H1 (cell line): ENCODE data around the gene CYP2C9. TPM values are rescaled to one million over a fixed set of nuclear protein-coding genes. Genes with fewer than 3 reads are reported as not detected.
"Not testable (repeated sequence)": the region's sequence is repeated elsewhere in the genome, so short reads cannot be mapped to it uniquely, and the experiment has no call there.

Experiments used
- CTCF ChIA-PET: fragments of 300-600 bp; sonication (Branson Sonifier 250); formaldehyde crosslinking; loops from one replicate; lab custom pipeline; 2021; ENCODE audit not compliant: partially characterized antibody; lab: Charles Lee
- POLR2A ChIA-PET: fragments of 300-600 bp; sonication (Branson Sonifier 250); formaldehyde crosslinking; loops from one replicate; lab custom pipeline; 2021; ENCODE audit warnings: inconsistent platforms; ENCODE audit not compliant: partially characterized antibody; lab: Charles Lee
- DNase-seq, 2 experiments: peaks; one replicate each; pipeline versions ENCODE4 v3.0.0 to v3.0.0-alpha.2; 2010 to 2022; ENCODE audit warnings: low spot score in 2 of 2, low read depth in 1 of 2, mixed read lengths in 1 of 2
- FAIRE-seq: peaks from 2 replicates; lab custom pipeline; 2011; peaks lifted over from hg19 to GRCh38; lab: Jason Lieb, UNC
- H2AFZ ChIP-seq: 2 replicates; pipeline ENCODE4 v1.8.1; 2012; ENCODE audit warnings: low read length, inconsistent platforms
- H2AK5ac ChIP-seq: 2 replicates; pipeline ENCODE4 v1.6.1; 2013; ENCODE audit warnings: low read depth, low read length
- H2BK120ac ChIP-seq: replicated peaks from 2 replicates; pipeline ENCODE3; 2013; ENCODE audit warnings: low read depth, low read length, inconsistent platforms
- H2BK12ac ChIP-seq: 2 replicates; pipeline ENCODE4 v1.6.1; 2013; ENCODE audit warnings: low read depth, low read length
- H2BK15ac ChIP-seq: 2 replicates; pipeline ENCODE4 v1.6.1; 2013; ENCODE audit warnings: low read length
- H2BK20ac ChIP-seq: 2 replicates; pipeline ENCODE4 v1.6.1; 2013; ENCODE audit warnings: low read length
- H2BK5ac ChIP-seq: 2 replicates; pipeline ENCODE4 v1.6.1; 2013; ENCODE audit warnings: low read depth, low read length
- H3K14ac ChIP-seq: 2 replicates; pipeline ENCODE4 v1.6.1; 2013; ENCODE audit warnings: inconsistent platforms; ENCODE audit not compliant: insufficient read length
- H3K18ac ChIP-seq: 2 replicates; pipeline ENCODE4 v1.6.1; 2013; ENCODE audit warnings: low read length; ENCODE audit errors: extremely low read depth
- H3K23ac ChIP-seq: 2 replicates; pipeline ENCODE4 v1.6.1; 2013; ENCODE audit warnings: inconsistent platforms; ENCODE audit not compliant: insufficient read length
- H3K23me2 ChIP-seq: 2 replicates; pipeline ENCODE4 v1.6.1; 2013; ENCODE audit warnings: low read depth, low read length
- H3K27ac ChIP-seq: 2 replicates; pipeline ENCODE4 v1.6.1; 2011; ENCODE audit warnings: low read depth, low read length, inconsistent platforms
- H3K27me3 ChIP-seq, 4 experiments: replicated peaks in 1 of 4; 1 replicate in 1 of 4; 2 replicates in 3 of 4; pipeline versions ENCODE4 v1.6.1 to v1.8.1; 2011 to 2013; ENCODE audit warnings: low read length in 3 of 4, mild to moderate bottlenecking in 3 of 4, inconsistent platforms in 2 of 4, mixed read lengths in 2 of 4, moderate library complexity in 1 of 4; ENCODE audit not compliant: control insufficient read depth in 3 of 4, insufficient read depth in 3 of 4; ENCODE audit errors: extremely low read depth in 1 of 4
- H3K36me3 ChIP-seq, 4 experiments: 2 replicates each; pipeline versions ENCODE4 v1.6.1 to v1.8.1; 2011 to 2013; ENCODE audit warnings: mild to moderate bottlenecking in 4 of 4, low read length in 3 of 4, moderate library complexity in 2 of 4, control low read depth in 1 of 4, inconsistent platforms in 1 of 4; ENCODE audit not compliant: insufficient read depth in 4 of 4, control insufficient read depth in 2 of 4
- H3K4ac ChIP-seq: replicated peaks from 2 replicates; pipeline ENCODE3; 2013; ENCODE audit warnings: low read length, low read depth, mixed read lengths, inconsistent platforms; ENCODE audit not compliant: insufficient read length
- H3K4me1 ChIP-seq, 4 experiments: replicated peaks in 1 of 4; 1 replicate in 1 of 4; 2 replicates in 3 of 4; pipeline versions ENCODE4 v1.6.1 to v1.8.1; 2011 to 2013; ENCODE audit warnings: low read length in 3 of 4, inconsistent platforms in 2 of 4, mixed read lengths in 1 of 4; ENCODE audit not compliant: insufficient read depth in 4 of 4, control insufficient read depth in 3 of 4
- H3K4me2 ChIP-seq, 2 experiments: 2 replicates each; pipeline versions ENCODE4 v1.6.1 to v1.8.1; 2011 to 2013; ENCODE audit warnings: low read depth in 2 of 2, low read length in 2 of 2, control low read depth in 1 of 2, inconsistent platforms in 1 of 2, mild to moderate bottlenecking in 1 of 2; ENCODE audit not compliant: insufficient read depth in 1 of 2
- H3K4me3 ChIP-seq, 4 experiments: fragments of 200-600, 300-600 bp in 1 of 4; sonication (generic), shearing (Covaris generic), sonication (Bioruptor Twin) in 1 of 4; 2 replicates each; pipeline versions ENCODE4 v1.5.1 to v1.8.1; 2011 to 2016; ENCODE audit warnings: low read length in 4 of 4, low read depth in 3 of 4, control low read depth in 2 of 4, inconsistent platforms in 2 of 4, mild to moderate bottlenecking in 2 of 4, mixed read lengths in 1 of 4, moderate library complexity in 1 of 4; ENCODE audit not compliant: insufficient read depth in 2 of 4; ENCODE audit errors: extremely low read depth in 1 of 4
- H3K56ac ChIP-seq: replicated peaks from 2 replicates; pipeline ENCODE3; 2013; ENCODE audit warnings: low read depth, mild to moderate bottlenecking, mixed read lengths, low read length, inconsistent platforms; ENCODE audit not compliant: insufficient read length
- H3K79me1 ChIP-seq: 2 replicates; pipeline ENCODE4 v1.6.1; 2013; ENCODE audit warnings: low read depth, low read length, control low read depth
- H3K79me2 ChIP-seq, 2 experiments: 2 replicates each; pipeline versions ENCODE4 v1.6.1 to v1.8.1; 2012 to 2013; ENCODE audit warnings: low read length in 2 of 2, mild to moderate bottlenecking in 2 of 2, inconsistent platforms in 1 of 2; ENCODE audit not compliant: insufficient read depth in 2 of 2, control insufficient read depth in 1 of 2
- H3K9ac ChIP-seq, 4 experiments: replicated peaks in 1 of 4; 1 replicate in 1 of 4; 2 replicates in 3 of 4; pipeline versions ENCODE4 v1.6.1 to v1.8.1; 2011 to 2013; ENCODE audit warnings: low read depth in 3 of 4, low read length in 3 of 4, control low read depth in 2 of 4, mild to moderate bottlenecking in 2 of 4, moderate library complexity in 2 of 4, inconsistent platforms in 1 of 4; ENCODE audit errors: extremely low read depth in 1 of 4
- H3K9me3 ChIP-seq, 2 experiments: 2 replicates each; pipeline versions ENCODE4 v1.6.1 to v1.8.1; 2012 to 2013; ENCODE audit warnings: mild to moderate bottlenecking in 2 of 2, moderate library complexity in 2 of 2, control low read depth in 1 of 2, inconsistent platforms in 1 of 2, low read depth in 1 of 2, low read length in 1 of 2, mixed read lengths in 1 of 2; ENCODE audit not compliant: insufficient read depth in 2 of 2
- H4K20me1 ChIP-seq, 2 experiments: replicated peaks in 1 of 2; 2 replicates each; pipeline versions ENCODE3 to v1.8.1; 2011 to 2013; ENCODE audit warnings: inconsistent platforms in 2 of 2, low read length in 2 of 2, mild to moderate bottlenecking in 1 of 2; ENCODE audit not compliant: insufficient read depth in 2 of 2, control insufficient read depth in 1 of 2
- H4K5ac ChIP-seq: 2 replicates; pipeline ENCODE4 v1.6.1; 2013; ENCODE audit warnings: low read length, low read depth, mixed read lengths, inconsistent platforms; ENCODE audit not compliant: insufficient read length
- H4K8ac ChIP-seq: 2 replicates; pipeline ENCODE4 v1.8.0; 2013; ENCODE audit warnings: mild to moderate bottlenecking, moderate library complexity, low read length, inconsistent platforms; ENCODE audit not compliant: insufficient read depth; ENCODE audit errors: extremely low read depth
- H4K91ac ChIP-seq: replicated peaks from 2 replicates; pipeline ENCODE3; 2013; ENCODE audit warnings: low read length, mixed read lengths, inconsistent platforms; ENCODE audit not compliant: insufficient read length
- WGBS, 2 experiments: shearing (Covaris generic) in 1 of 2; methylation state at CpG; one replicate each; pipeline versions ENCODE4 v1.1.6 to v1.1.7; 2013 to 2015; ENCODE audit warnings: low lambda C conversion rate in 2 of 2, mixed read lengths in 2 of 2, inconsistent platforms in 1 of 2, low coverage in 1 of 2, missing lambda C conversion rate in 1 of 2; ENCODE audit not compliant: insufficient replicate concordance in 2 of 2, insufficient coverage in 1 of 2, insufficient read length in 1 of 2; ENCODE audit errors: extremely low coverage in 1 of 2, missing lambda C conversion rate in 1 of 2; 5-methylcytosine and 5-hydroxymethylcytosine counted together
- polyA plus RNA-seq, 7 experiments: library from polyadenylated mRNA; depleted of rRNA in 3 of 7; stranded (reverse) in 5 of 7; unstranded in 2 of 7; fragments of >200 nt in 5 of 7; fragments of 200-250 nt in 2 of 7; gene quantifications; 1 replicate in 5 of 7; 2 replicates in 1 of 7; 4 replicates in 1 of 7; pipeline versions ENCODE4 v1.2.1 to v1.2.3, GENCODE V29; 2011 to 2013; ENCODE audit warnings: missing spikeins in 2 of 7, mixed read lengths in 2 of 7
- total RNA-seq: library from RNA; stranded (reverse); fragmentation: NEBNext Ultra II Directional; extraction: Animal tissue kit (Norgen Biotek cat#: 25700); gene quantifications from 2 replicates; pipeline ENCODE4 v1.2.1, GENCODE V29; 2021

The CYP2C9 gene
- total and polyA plus RNA-seq, 2 of the 8 experiments (the other 6 are each of a cell fraction or from before 2014, with no cell fraction given) = 0.03 TPM; not detected in 1

- FAIRE-seq, H3K27me3 ChIP-seq, H3K36me3 ChIP-seq, H4K8ac ChIP-seq, H2BK15ac ChIP-seq, POLR2A ChIA-PET, H3K79me2 ChIP-seq, H2BK5ac ChIP-seq, H4K91ac ChIP-seq, H3K27ac ChIP-seq, H3K23ac ChIP-seq, H3K9ac ChIP-seq, H3K4me1 ChIP-seq, DNase-seq, H3K14ac ChIP-seq, H2AK5ac ChIP-seq, H3K4me3 ChIP-seq, H4K20me1 ChIP-seq, H3K23me2 ChIP-seq, H2BK120ac ChIP-seq, H2BK20ac ChIP-seq, H3K56ac ChIP-seq, H3K79me1 ChIP-seq, H3K18ac ChIP-seq, H2BK12ac ChIP-seq, H4K5ac ChIP-seq, H3K4me2 ChIP-seq, H3K4ac ChIP-seq, H2AFZ ChIP-seq: not testable (repeated sequence)
- peaks cover 8 to 24% of the 10 kb centered on the region in 2 experiments; a peak in 3 of 4 replicates for H3K9me3 ChIP-seq
- WGBS, 2 experiments = 68% methylated on average over 4 of the region's 4 CpGs; no CpG with 5 or more reads in 1 of the 2 experiments
- CTCF ChIA-PET = interaction anchor here (0.8 kb wide), 1 partner anchor 17 kb away, joined by 3 read pairs; no protein-coding TSS in a partner anchor
Observed at GRCh38 chr10:94946181-94946580, 7.7 kb downstream of the CYP2C9 start.
